Renal cortical epithelial cell (primary cell): ENCODE data around the gene MBD2. TPM values are rescaled to one million over a fixed set of nuclear protein-coding genes. Genes with fewer than 3 reads are reported as not detected.

Experiments used
- DNase-seq: peaks from one replicate; pipeline ENCODE4 v3.0.0-alpha.2; 2011; ENCODE audit warnings: low read depth
- total RNA-seq: library from RNA; depleted of rRNA; stranded (reverse); fragments of >200 nt; gene quantifications from 2 replicates; pipeline ENCODE4 v1.2.3, GENCODE V29; 2014

Gene MBD2
- total RNA-seq, 1 donor from 2014 or later: 38.4 TPM

DNA sequence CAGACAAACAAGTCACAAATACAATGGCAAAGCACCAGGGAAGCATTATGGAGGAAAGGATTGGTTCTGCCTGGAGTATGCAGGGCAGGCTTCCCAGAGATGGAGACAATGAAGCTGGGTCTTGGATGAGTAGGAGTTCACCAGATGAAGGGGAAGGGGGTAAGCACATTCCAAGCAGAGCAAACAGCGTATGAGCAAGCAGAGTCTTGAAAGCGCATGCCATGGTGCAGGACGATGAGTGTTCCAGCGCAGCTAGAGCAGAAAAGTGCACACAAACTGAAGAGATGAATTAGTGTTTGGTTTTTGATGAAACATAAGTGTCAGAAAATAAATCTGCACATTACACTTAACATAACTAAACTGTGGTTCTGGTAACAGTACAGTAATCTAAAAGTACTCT is 21.6 kb downstream of the MBD2 start:
- no peak for DNase-seq

DNA sequence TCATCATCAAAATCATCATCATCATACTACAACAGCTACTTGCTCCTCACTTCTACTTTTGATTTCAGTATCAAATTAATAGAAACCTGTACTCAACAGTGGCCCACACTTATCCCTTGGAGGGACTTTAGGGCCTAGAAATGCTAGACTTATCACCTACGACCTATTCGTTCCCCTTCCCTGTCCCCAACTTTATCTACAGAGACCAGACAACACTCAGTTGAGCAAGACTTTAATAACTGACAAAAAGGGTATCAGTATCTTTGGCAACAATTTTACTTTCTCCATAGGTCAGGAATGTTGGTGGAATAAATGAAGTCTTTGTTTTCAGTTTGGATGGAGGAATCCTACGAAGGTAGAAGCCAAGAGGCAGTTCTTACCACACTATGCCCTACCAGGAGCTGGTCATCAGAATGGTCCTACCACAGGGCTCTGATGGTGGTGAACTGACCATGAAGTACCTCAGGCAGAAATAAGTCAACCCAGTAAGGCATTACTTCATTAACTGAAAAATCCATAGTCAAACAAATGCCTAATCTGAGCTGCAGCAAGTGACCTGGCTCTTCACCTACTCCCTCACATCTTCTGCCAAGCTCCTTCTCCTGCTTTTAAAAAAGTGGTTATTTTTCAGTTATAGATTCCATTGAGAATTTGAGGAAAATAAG is 26.6 kb downstream of the MBD2 start:
- DNase-seq: peak; percentile 44

DNA sequence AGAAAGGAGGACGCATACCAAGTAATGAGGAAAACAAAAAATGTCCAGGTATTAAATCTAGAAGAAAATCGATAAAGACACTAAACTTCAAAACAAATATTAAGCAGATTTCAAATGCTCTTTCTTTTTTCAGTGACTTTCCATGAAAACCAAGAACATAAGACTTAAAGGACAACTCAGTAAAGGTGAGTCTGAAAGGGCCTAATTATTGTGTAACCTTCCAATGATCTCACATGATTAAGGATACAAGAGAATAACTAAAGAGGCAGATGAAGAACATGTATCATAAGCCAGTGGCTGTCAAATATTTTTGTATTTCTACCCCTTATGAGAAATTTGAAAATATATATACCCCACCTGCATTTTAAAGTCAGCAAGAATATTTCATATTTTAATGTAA is 30.7 kb downstream of the MBD2 start:
- DNase-seq: no peak

DNA sequence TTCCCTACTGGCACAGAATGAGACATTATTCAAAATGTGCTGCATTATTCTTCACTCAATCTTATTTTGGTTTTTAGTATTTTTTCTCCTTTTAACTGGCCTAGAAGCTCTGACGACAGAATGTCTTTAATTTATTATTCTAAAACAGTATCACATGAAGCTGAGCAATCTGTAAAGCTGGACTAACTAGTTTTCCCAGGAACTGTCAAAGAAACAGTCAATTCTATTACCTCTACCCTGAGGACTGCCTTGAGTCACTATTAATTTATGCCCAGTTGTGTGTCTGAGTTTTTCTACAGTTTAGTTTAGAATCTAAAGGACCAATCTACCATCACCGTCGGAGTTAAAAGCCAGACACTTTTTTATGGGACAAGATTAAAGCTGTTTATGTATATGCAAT is 31.6 kb downstream of the MBD2 start:
- DNase-seq: peak; percentile 74

DNA sequence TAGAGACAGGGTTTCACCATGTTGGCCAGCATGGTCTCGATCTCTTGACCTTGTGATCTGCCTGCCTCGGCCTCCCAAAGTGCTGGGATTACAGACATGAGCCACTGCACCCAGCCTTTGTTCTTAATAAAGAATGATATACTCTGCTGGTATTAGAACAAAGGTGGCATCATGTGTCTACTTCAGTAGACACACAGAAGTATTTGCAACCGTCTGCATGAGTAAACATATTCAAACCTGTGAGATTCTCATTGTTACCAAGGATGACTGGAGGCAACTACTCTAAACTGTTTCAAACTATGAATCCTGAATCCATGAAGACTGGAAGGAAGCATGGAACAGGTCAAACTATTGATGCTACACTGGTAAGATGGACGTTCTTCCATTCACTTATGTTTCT is 32.1 kb downstream of the MBD2 start:
- peak; percentile 34 for DNase-seq

DNA sequence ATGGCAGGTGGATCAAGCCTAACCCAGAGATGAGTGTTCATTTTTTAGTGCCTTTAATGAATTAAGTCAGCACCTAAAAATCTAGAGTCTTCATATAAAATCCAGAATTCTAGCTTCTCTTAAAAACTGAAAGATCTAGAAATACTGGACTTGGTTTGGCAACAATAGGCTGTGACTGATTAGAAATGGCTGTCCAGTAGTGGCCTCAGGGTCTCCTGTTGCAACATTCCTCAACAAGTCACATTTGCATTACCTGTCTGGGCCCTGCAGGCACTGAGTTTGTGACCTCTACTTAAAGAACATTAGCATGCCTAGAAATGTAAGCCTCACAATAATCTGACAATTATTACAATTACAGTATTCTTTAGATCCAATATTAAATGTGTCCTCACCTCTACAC is 33.1 kb downstream of the MBD2 start:
- DNase-seq: peak; percentile 75

DNA sequence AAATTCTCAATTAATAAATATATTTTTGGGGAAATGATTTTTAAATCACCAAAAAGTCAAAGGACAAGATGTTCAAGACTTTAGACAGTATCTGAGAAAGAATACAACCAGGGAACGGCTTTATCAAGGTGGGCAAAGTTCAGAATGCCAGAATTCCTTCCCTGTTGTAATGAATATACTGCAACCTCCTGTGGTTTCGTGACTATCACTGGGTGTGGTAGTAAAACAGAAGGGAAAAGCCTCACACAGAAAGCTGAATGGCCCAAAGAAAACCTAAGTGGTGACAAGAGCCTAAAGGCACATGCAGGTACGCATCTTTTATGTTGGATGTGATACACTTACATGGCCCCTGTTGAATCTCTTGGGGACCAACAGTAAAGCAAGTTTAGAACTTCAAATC is 37.1 kb downstream of the MBD2 start:
- DNase-seq: no peak

DNA sequence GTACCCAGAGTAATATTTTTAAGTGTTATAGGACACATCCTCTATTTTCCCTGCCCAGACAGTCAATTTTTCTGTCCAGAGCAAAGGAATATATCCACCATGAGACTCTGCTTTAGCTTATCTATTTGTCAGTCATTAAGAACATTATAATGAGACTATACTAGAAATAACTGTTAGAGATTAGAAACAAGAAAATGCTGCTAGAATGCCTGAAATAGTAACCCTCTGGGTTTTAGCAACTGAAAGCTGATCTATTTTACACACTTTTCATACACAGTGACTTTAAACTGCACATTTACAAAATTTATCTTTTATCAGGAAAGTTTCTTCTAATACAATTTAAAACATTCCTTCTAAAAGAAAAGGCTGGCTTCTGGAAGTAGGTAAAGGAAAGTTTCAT is 39.6 kb downstream of the MBD2 start:
- DNase-seq: no peak

DNA sequence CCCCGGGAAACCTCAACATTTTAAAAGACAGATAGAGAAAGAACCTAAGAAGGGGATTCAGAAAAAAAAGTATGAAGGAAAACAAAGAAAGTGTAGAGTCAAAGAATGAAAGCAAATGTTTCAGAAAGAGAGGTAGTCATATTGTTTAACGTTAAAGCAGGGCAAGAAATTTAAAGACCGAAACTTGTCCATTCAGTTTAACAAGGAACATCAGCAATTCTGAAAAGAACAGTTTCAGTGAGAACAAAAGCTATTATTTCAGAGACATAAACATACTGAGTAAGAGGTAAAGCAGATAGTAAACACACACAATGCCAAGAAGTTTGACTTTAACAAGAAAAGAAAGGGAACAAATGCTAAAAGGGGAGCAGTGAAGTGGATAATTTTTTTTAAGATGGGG is 41.1 kb downstream of the MBD2 start:
- DNase-seq: no peak

DNA sequence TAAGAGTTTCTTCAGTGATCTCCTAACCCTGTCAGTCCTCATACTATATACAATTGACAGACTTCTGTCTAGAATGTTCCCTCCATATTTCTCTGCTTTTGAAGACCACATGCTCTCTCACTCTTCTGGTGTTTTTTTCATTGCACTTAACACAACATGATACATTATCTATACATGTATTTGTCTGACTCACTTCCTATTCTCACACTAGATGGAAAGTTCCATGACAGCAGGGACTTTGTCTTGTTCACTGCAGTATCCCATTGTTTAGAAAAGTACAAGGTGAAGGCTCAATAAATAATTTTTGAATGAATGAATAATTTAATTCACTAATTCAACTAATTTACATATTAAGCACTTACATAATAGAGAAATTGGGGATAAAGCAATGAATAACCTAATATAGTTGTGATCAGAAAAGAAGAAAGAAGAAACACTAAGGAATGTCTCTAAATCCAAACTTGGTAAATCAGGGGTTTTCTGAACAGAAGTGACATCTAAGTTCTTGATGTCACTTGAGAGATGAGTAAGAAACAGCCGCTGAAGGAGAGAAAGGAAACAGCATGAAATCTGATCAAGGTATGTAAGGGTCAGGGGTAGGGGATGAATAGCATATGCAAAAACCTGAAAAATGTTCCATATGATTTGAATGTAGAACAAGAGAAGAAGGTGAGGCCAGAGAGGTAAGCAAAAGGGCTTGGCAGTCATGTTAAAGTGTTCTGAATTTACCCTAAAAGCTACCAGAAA is 42.4 kb downstream of the MBD2 start:
- no peak for DNase-seq

DNA sequence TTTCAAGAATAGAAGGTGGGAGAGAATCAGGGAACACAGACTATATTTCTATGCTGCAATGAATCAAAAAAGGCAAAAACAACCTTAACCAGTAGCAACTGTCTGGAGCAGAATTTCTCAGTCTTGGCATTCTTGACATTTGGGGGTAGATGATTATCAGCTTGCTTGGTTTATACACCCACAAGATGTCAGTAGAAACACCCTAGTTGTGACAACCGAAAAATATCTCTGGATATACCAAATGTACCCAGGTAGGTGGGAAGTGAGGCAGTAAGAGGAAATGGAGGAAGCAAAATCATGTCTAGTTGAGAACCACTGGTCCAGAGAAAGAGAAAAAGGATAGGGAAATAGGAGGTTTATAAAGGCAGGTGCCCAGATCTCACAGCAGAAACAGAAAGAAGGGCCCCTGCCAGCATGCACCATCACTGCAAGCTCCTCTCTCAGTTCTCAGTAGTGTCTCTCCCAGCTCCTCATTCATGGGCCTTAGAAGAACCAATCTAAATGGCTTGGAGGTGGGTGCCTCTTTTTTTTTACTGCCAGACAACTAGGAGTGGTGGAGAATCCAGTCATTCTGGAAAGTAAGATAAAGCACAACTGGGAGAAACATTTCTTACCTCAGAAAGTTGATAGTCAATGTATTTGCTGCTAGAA is 50.4 kb downstream of the MBD2 start:
- no peak for DNase-seq

DNA sequence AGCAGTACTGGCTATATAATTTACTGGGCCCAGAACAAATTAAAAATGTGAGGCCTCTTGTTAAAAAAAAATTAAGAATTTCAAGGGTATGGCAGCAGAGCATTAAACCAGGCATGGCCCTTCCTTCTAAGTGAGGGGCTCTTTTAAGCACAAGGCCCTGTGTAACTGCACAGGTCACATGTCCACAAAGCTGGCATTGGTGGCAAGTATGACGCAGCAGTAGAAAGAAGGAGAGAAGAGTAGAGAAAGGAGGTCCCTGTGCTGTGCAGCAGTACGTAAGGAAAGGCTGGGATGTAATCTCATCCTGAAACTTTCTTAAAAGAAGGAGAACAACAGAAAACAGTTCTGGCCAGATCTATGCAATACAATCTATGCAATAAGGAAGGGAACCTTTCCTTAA is 51.2 kb downstream of the MBD2 start:
- no peak for DNase-seq

DNA sequence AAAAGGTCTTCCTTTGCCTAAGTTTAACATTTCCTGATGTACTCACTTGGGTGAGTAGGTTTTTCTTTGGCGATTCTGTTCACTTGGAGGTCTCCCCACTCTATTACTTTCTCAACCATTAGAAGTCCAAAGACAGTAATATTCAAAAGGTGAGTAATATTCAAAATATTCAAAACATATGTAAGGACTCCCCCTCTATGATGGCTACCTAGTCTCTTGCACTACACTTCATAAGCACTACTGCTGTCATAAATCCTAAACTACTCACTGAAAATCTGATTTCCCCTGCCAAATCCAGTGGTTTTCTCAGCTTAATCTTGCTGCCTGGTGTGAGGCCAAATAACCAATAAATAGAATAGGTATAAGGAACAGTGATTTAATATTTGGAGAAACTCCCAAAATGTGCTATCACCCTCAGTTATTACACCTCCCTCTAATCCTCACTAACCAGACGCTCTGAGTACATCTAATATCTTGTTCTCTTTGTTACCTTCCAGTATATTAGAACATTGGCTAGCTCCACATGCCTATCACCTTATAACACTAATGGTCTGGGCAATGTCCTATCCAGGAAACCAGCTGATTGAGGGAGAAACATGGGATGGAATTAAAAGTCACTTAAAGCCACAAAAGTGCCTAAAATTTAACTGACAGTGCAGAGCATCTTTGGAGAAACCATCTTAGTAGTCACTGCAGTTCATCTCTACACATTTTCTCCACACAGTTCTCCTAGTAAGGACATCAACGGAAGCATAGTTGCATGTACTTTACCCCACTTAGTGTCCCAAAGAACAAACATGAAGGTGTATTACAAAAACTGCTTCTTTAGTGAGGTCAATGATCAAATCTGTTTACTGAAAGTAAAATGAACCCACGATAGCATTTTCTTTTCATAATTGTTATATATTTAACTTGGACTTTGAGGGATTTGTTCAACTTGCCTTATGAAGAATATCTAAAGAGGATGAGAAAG is 54.8 kb downstream of the MBD2 start:
- no peak for DNase-seq

DNA sequence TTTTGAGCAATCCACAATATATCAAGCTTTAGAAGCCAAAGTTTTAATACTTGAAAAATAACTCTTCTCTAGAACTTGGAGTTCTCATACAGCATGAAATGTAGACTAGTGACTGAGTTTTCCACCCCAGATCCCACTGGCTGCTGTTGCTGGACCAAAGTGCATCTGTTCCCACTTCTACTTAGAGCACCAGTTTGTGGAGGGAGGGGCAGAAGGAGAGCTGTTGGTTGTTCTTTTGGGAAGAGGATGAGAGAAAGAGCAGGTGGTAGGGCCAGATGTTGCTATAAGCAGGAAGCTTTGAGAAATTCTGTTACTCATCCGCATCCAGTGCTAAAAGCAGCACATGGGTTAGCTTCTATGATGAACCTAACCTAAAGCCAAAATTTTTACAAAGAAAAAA is 59.0 kb downstream of the MBD2 start:
- no peak for DNase-seq

DNA sequence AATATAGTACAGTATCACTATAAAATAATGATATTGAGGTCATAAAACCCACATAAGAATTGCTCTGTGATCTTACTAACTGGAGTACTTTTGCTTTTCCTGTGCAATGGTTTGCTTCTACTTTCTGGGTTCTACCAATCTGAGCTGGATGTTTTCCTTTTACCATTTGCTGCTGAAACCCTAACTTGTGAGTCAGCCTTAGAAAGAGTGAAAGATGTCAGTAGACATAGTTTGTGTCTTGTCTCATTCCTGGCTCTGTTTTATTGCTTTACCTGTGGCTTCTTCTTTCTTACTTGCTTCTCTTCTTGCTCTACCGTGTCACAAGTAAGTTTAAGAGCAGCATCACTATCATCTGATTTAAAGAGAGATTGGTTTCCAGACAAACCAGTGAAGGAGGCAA is 61.0 kb downstream of the MBD2 start:
- DNase-seq: no peak

DNA sequence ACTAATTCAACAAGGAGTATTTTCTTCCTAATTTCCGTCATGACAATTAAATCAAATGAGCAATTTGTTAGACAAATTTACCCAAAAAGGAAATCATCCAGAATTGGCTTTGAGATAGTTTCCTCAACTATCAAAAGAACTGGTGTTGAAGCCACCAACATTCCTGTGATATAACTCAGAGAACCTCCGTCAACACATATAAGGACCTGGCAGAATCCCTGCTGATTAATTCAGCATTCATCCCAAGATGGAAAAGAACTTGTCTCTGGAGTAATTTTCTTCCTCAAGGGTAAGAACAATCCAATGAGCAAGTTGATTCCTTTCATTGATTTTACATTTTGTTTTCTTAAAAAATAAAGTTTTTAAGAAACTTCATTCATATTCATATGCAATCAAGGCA is 62.0 kb downstream of the MBD2 start:
- DNase-seq: peak; percentile 30

DNA sequence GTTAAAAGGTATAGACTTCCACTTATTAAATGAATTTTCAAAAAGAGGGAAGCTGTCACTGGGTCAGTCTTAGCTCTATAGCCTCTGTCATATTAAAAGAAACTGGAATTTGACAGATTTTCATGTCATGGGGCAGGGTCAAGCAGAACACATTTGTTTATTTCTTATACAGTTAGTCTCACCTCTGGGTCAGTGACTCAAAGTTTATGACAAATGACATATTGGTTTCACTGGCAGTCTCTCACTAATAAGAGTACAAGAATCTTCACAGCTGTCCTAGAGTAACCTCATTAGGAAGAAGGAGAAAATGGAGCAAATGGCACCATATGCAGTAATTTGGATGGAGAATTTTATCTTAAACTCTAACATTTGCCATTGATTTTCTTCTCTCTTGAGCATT is 63.2 kb downstream of the MBD2 start:
- no peak for DNase-seq

DNA sequence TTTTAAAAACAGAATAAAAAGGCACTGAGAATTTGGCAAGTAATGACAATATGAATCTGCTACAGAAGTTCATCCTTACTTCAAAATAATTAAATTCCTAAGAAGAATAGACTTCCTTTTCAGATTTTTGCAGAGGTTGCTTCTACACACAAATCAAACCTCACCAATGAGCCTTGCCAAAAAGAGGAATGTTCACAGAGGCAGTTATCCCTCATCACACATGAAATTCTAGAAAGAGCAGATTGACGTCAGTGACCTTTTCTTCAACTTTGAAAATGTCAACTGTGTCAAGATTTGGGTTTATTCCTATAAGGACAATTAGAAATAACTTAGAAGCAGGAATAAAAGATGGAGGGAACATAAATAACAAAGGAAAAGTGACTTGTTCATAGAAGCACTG is 64.6 kb downstream of the MBD2 start:
- DNase-seq: no peak

DNA sequence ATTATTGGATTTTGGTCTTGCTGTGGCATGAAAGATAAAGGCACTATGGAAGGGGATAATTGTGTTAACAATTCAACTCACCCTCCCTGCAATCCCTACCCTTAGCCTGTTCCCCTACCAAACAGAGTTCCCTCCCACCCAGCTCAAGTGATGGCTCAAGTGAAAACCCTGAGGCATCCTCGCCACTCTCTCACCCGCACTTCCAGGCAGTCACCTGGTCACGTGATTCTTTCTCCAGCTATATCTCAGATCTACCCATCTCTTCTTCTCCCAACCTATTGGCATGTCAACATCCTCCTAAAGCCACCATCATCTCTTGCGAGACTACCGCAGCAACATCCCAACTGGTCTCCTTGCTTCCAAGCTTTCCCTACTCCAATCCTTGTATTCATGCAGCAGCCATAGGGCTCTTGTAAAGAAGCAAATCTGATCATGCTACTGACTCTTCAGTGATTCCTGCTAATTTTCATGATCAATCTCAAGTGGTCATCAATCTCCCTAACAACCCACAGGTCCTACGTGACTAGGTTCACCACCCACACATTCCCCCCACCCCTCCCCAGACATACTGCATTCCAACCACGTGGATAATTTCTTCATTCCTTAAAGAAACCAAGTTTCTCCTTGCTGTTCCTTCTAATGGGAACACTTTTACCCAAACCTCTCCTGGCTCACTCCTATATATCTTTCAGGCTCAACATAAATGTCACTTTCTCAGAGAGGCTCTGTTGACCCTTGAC is 66.7 kb downstream of the MBD2 start:
- DNase-seq: no peak

DNA sequence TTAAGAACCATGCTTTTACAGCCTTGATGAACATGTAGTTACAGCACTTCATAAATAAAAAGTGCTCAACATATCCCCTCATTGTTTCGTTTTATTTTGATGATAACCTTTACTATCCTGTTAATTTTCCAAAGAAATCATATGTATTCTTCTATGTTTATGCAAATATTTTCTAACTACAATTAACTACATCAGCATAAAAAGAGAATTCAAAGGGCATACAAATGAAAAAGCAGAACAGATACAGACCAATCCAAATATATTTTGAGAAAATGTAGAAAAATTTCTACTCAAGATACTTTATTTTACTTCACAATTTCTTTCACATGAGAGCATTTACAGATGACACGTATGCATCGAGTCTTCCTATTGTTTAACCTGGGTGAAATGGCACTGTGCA is 69.1 kb downstream of the MBD2 start:
- no peak for DNase-seq

DNA sequence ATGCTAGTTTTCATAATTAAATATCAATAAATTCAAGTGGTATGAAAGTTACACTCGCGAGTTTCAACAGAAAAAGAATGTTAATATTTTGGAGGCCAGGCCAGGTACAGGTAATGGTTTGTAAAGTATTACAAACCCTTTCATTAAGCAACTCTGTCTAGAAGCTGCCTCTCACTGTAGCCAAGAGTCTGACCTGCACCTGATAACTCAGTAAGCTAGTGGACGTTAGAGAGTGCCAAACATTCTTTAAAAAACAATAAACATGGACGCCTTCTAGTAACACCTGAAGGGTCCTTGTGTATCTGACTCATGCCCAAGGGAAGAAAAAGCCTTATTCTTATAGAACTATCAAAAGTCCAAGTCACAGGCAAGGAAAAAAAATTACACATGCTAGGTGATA is 70.2 kb downstream of the MBD2 start:
- peak; percentile 29 for DNase-seq
